Muscle of back (tissue), 11 donors: ENCODE measurements around the gene GNAI2. TPM values are rescaled to one million over a fixed set of nuclear protein-coding genes. Genes with fewer than 3 reads are reported as not detected.
A peak's percentile ranks its signal among the peaks of the same experiment; 100 is the strongest.
"Not testable (repeated sequence)": the region's sequence is repeated elsewhere in the genome, so short reads cannot be mapped to it uniquely, and the experiment has no call there.

ENCODE experiments used
- DNase-seq, 3 donors: peaks; one replicate each; pipeline versions ENCODE4 v3.0.0 to v3.0.0-alpha.2; 2013
- polyA plus RNA-seq, 10 donors: library from polyadenylated mRNA; unstranded; fragments of 120-200 nt; gene quantifications; one replicate each; pipeline ENCODE4 v1.2.1, GENCODE V29; 2013; ENCODE audit not compliant: insufficient read length in 10 of 10

GNAI2 gene
- polyA plus RNA-seq, 10 donors, result 160 to 205 (median 182) TPM

DNA sequence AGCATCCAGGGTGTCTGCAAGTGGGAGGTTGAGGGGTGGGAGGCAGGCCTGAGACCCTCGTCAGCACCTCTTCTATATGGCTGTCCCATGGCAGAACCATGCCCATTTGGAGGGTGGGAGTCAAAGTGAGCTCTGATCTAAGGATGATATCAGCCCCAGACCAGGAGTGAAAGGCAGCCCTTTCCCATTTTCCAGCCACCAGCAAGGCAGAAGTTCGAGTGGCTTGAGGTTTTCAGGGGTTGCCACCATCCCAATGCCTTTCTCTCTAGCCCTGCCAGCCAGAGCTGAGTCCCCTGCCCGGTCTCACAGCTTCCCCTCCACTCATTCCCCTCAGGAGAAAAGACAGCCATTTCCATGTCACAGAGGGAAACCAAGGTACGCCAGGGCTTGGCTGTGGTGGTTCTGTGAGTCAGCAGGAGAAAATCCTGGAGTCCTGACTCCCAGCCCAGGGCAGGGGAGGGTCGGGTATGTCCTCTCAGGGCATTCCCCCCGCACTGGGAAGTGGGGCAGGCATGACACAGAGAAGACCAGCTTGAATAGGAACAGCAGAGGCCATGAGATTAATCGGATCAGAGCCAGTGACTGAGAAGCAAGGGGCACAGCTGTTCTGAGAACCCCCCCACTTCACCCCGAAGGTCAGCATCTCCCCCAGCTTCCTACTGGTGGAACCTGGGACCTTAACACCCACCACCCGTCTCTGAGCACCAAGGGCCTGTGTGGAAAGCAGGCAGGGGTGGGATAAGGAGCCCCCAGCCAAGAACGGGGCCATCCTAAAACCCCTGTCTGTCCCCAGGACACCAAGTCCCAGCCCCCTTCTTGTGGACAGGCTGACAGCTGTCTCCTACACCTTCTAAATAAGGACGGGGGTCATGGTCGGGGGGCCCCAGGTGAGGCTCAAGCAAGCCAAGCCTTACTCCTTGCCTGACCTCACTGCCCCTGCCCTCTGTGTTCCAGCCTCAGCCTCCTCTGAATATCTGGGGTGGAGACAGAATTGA is 31.9 kb upstream of the GNAI2 start:
- DNase-seq, result no peak

- peak in 1 of 3 donors; percentile 58 for DNase-seq
Observed at GRCh38 chr3:50204804-50205412, 31.1 kb upstream of the GNAI2 start, which contains the start of gene SLC38A3. SLC38A3 (plus strand) TSS chr3:50205271; CDS start chr3:50214200, 8,929 bp downstream.

GRCh38 chr3:50205413-50206276 is 30.4 kb upstream of the GNAI2 start:
- DNase-seq, result peak in 1 of 3 donors; percentile 42

DNA sequence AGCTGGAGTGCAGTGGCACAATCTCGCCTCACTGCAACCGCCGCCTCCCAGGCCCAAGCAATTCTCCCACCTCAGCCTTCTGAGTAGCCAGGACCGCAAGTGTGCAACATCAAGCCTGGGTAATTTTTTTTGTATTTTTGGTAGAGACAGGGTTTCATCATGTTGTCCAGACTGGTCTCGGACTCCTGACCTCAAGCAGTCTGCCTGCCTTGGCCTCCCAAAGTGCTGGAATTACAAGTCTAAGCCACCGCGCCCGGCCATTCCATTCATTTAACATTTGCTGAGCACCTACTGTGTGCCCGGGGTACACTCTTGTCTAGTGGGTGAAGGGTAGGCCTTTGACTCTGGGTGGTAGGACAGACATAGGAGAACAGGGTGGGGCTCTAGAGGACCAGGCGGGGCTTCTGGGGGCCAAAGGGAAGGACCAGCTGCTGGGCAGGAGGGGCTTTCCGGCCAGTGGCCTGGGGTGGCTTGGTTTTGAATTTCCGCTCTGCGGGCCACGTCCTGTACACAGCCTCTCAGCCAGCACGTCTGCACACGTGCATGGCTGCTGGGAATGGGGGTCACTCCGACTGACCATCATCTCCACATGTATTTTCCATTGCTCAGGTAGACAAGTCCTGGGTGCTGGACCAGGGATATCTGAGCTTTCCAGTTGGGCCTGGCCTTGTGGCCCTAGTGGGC is 28.5 kb upstream of the GNAI2 start:
- DNase-seq, result no peak

- DNase-seq, result no peak
Observed at GRCh38 chr3:50208677-50209344, 27.2 kb upstream of the GNAI2 start.

DNA sequence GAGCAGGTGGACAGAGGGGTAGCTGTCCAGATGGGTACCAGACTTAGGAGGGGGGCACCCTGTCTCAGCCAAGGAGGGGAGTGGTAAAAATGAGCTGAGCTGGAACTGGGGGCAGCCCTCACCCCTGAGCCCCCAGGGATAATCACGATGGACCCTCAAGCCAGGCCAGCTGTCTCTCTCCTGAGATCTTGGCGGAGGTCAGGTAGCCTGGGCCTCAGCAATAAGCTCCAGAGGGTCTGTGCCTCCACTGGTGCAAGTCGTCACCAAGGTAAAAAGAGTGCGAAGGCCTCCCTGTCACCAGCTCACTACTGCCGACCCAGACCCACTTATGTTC is 25.9 kb upstream of the GNAI2 start:
- DNase-seq, result no peak

- DNase-seq, result no peak
Observed at GRCh38 chr3:50210510-50211367, 25.3 kb upstream of the GNAI2 start.

DNA sequence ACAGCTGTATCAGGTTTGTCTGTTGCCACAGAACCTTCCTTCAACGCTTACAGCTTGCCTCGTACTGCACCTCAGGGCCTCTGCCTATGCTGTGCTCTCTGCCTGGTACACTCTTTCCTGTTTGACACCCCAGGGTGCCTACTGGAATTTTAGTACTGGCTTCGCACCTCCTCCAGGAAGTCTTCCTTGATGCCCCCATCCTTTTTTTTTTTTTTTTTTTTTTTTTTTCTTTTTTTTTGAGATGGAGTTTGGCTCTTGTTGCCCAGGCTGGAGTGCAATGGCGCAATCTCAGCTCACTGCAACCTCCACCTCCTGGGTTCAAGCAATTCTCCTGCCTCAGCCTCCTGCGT is 24.7 kb upstream of the GNAI2 start:
- DNase-seq, result not testable (repeated sequence)

DNA sequence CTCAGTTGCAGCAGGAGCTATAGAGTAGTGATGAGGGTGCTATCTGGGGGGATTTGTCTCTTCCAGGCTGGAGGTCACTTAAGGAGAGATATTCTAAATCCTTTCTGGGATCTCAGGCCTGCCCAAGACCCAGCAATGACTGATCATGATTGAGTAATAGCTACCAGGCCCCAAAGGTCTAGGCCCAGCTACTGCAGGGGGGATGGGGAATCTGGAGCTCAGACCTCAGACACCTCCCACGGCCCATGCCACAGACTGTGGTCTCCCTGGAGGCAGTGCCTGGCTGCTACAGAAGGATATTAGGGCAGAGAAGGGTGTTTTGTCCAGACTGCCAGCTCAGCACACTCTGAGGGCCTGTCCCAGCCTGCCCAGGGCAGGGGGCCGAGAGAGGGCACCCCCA is 24.1 kb upstream of the GNAI2 start:
- no peak for DNase-seq

- no peak for DNase-seq
Observed at GRCh38 chr3:50212502-50212901, 23.5 kb upstream of the GNAI2 start.

DNA sequence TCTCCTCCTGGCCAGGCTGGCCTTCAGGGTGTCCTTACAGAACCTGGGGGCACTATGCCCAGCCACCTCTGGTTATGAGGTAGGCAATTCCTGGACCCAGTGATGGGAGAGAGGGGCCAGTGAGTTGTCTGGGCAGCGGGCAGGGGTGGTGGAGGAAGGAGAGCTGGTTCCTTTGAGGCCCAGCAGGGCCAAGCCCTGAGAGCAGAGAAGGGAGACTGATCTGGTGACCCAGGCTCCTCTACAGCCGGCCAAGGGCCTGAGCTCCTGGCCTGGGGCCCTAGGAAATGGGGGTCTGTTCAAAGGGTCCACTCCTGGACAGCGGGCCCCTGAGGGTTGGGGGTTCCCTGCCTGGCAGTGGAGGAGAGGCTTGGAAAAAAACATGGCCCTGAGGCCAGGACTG is 23.0 kb upstream of the GNAI2 start:
- DNase-seq, result no peak

DNA sequence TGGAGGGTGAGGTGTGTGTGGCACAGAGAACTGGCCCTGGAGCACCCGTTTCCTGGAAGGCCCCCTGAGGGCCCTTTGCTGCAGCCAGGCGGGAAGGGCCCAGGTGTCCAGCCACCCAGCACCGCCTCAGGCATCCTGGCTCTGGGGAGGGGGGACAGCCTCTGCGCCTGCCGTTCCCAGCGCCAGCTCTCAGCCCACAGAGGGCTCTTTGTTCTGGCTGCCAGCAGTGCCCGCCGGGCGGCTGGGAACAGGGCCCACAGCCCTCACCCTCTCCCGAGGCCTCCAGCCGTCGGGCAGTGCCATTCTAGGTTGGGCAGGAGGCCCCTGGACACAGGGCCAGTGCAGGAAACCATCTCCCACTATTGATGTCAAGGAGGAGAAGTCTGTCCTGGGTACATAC is 22.6 kb upstream of the GNAI2 start:
- no peak for DNase-seq

DNA sequence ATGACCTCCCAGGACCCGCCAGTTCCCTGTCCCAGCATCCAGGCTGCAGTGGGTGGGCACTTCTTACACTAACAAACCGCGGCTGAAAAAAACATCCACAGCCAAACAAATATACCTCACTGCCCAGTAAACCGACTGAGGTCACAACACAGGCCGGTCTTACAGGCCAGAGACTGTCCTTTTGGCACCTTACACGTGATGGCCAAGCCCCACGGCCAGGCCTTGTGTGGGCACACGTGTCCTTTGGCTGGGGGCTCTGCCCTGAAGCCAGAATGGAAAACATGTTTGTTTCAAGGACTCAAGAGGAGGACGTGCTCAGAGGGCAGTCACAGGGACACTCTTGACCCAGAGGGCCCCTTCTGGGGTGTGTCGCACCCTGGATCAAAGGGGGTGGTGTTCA is 21.2 kb upstream of the GNAI2 start:
- no peak for DNase-seq

DNA sequence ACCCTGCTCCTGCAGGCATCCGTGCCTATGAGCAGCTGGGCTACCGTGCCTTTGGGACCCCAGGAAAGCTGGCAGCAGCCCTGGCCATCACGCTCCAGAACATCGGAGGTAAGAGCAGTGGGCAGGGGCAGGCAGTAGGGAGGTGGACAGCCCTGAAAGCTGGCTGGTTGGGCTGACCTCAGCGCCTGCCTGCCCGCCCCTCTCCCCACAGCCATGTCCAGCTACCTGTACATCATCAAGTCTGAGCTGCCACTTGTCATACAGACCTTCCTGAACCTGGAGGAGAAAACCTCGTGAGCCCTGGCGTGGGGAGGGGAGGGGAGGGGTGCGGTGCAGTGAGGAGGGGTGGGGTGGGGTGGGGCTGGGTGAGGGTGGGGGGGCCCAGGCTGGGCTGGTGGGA is 20.5 kb upstream of the GNAI2 start:
- no peak for DNase-seq

DNA sequence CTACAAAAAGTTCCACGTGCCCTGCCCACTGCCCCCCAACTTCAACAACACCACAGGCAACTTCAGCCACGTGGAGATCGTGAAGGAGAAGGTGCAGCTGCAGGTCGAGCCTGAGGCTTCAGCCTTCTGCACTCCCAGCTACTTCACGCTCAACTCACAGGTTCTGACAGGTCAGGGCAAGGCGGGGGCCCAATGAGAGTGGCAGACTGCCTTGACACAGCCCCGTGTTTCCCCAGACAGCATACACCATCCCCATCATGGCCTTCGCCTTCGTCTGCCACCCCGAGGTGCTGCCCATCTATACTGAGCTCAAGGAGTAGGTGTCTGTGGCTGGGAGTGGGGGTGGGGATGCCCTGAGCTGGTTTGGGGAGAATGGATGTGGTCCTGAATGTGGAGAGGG is 18.3 kb upstream of the GNAI2 start:
- DNase-seq, result no peak

GRCh38 chr3:50218448-50218847 is 17.6 kb upstream of the GNAI2 start:
- no peak for DNase-seq

GRCh38 chr3:50219285-50219684 is 16.7 kb upstream of the GNAI2 start:
- DNase-seq, result no peak

DNA sequence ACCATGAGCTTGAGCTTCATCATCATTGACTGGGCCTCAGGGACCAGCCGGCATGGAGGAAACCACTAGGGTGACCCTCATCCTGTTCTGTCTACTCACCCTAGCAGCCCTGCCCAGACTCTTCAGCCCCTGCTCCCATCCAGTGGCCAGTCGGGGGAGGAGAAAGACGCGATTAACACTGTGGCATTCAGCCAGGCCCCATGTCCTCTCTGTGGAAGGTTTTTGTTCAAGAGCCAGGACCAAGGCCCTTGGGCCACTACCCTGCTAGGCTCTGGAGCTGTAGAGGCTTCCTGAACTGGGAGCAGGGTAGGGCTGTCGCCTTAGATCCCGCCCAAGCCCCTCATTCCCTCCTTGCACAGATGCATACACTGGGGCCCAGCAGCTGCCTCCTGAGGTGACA is 15.9 kb upstream of the GNAI2 start:
- DNase-seq, result no peak

DNA sequence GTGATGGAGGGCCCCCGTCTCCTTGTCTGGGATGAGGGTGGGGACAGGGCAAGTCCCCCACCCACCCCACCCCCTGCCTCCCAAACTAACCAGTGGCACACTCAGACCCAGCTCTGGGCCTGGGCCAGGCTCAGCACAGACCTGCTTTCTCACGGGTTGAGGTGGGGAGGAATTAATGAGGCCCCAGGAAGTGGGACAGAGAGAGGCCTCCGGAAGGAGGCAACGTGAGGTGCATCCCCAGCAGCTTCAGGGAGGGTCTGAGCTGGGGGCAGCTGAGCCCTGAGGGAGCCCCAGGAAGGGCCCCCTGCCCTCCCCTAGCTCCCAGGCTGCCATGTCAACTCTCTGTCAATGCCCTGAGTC is 15.0 kb upstream of the GNAI2 start:
- DNase-seq, result no peak
